Measurements from ENCODE around the gene SYNM.

Gene SYNM

GRCh38 chr15:99126131-99126588, 21.3 kb downstream of the SYNM start:
- TF ChIP-seq CTCF (IDR thresholded peaks at IDR 0.05; ENCODE audit: low read length, missing control alignments): no peak
- no peak overlapping the region for H3K4me3 ChIP-seq (replicated peaks; ENCODE audit: low read depth, low read length)
- DNase-seq (ENCODE audit: low read depth): no peak

GRCh38 chr15:99126930-99127329, 22.1 kb downstream of the SYNM start:
- no peak for TF ChIP-seq CTCF (IDR thresholded peaks at IDR 0.05; ENCODE audit: low read length, missing control alignments)
- H3K4me3 ChIP-seq (replicated peaks; ENCODE audit: low read depth, low read length): no peak overlapping the region
- no peak for DNase-seq (ENCODE audit: low read depth)

GRCh38 chr15:99127773-99128172, 22.9 kb downstream of the SYNM start:
- TF ChIP-seq CTCF (IDR thresholded peaks at IDR 0.05; ENCODE audit: low read length, missing control alignments): no peak
- no peak for DNase-seq (ENCODE audit: low read depth)
- H3K4me3 ChIP-seq (replicated peaks; ENCODE audit: low read depth, low read length): no peak overlapping the region

- DNase-seq (ENCODE audit: low read depth): no peak
- TF ChIP-seq CTCF (IDR thresholded peaks at IDR 0.05; ENCODE audit: low read length, missing control alignments): no peak
- H3K4me3 ChIP-seq (replicated peaks; ENCODE audit: low read depth, low read length): no peak overlapping the region
Observed at GRCh38 chr15:99128411-99128810, 23.5 kb downstream of the SYNM start.

- no peak overlapping the region for H3K4me3 ChIP-seq (replicated peaks; ENCODE audit: low read depth, low read length)
- no peak for DNase-seq (ENCODE audit: low read depth)
- TF ChIP-seq CTCF (IDR thresholded peaks at IDR 0.05; ENCODE audit: low read length, missing control alignments): no peak
Observed at GRCh38 chr15:99129644-99130043, 24.8 kb downstream of the SYNM start.

GRCh38 chr15:99130314-99130713, 25.4 kb downstream of the SYNM start:
- no peak for TF ChIP-seq CTCF (IDR thresholded peaks at IDR 0.05; ENCODE audit: low read length, missing control alignments)
- H3K4me3 ChIP-seq (replicated peaks; ENCODE audit: low read depth, low read length): no peak overlapping the region
- no peak for DNase-seq (ENCODE audit: low read depth)

- H3K4me3 ChIP-seq (replicated peaks; ENCODE audit: low read depth, low read length): no peak overlapping the region
- TF ChIP-seq CTCF (IDR thresholded peaks at IDR 0.05; ENCODE audit: low read length, missing control alignments): no peak
- no peak for DNase-seq (ENCODE audit: low read depth)
Observed at GRCh38 chr15:99130765-99131440, 26.0 kb downstream of the SYNM start.
